Lung (tissue), 12 donors: Measurements from ENCODE around the gene PIBF1. TPM values are rescaled to one million over a fixed set of nuclear protein-coding genes. Genes with fewer than 3 reads are reported as not detected.

Experiments
- ATAC-seq: fragments of 200-7000 bp; cut with Tn5 transposase; one replicate; pipeline ENCODE4 v1.9.1; 2020; ENCODE audit warnings: moderate number of reproducible peaks; ENCODE audit not compliant: insufficient read depth, low FRiP score
- DNase-seq, 3 donors: peaks; one replicate each; pipeline ENCODE4 v3.0.0-alpha.2; 2013 to 2017
- H3K27ac ChIP-seq, 2 donors: one replicate each; pipeline ENCODE4 v1.5.1; 2013; ENCODE audit warnings: mild to moderate bottlenecking in 2 of 2, moderate library complexity in 2 of 2, control low read depth in 1 of 2, inconsistent platforms in 1 of 2, low read depth in 1 of 2, low read length in 1 of 2
- H3K27me3 ChIP-seq, 3 donors: one replicate each; pipeline ENCODE4 v1.5.1; 2013; ENCODE audit warnings: low read length in 2 of 3; ENCODE audit not compliant: control insufficient read depth in 3 of 3, insufficient read depth in 3 of 3
- H3K36me3 ChIP-seq, 4 donors: one replicate each; pipeline ENCODE4 v1.5.1; 2013; ENCODE audit warnings: low read length in 4 of 4, mild to moderate bottlenecking in 1 of 4, moderate library complexity in 1 of 4; ENCODE audit not compliant: control insufficient read depth in 4 of 4, insufficient read depth in 4 of 4
- H3K4me1 ChIP-seq, 5 donors: one replicate each; pipeline ENCODE4 v1.5.1; 2013; ENCODE audit warnings: low read length in 5 of 5, mild to moderate bottlenecking in 2 of 5, moderate library complexity in 1 of 5; ENCODE audit not compliant: control insufficient read depth in 5 of 5, insufficient read depth in 5 of 5
- H3K4me3 ChIP-seq: one replicate; pipeline ENCODE4 v1.5.1; 2013; ENCODE audit warnings: mild to moderate bottlenecking, control low read depth, moderate library complexity
- H3K9ac ChIP-seq, 2 donors: one replicate each; pipeline ENCODE4 v1.5.1; 2013; ENCODE audit warnings: low read length in 2 of 2, control low read depth in 1 of 2; ENCODE audit not compliant: insufficient read depth in 1 of 2
- H3K9me3 ChIP-seq, 4 donors: one replicate each; pipeline ENCODE4 v1.5.1; 2013; ENCODE audit warnings: low read length in 3 of 4, mild to moderate bottlenecking in 1 of 4, moderate library complexity in 1 of 4; ENCODE audit not compliant: control insufficient read depth in 4 of 4, insufficient read depth in 3 of 4
- WGBS, 2 donors: extraction: QIAGEN DNeasy Blood & Tissue Kit; methylation state at CpG; one replicate each; pipeline ENCODE4 v1.1.7; 2013; 5-methylcytosine and 5-hydroxymethylcytosine counted together
- polyA plus RNA-seq, 2 donors: library from polyadenylated mRNA; stranded (reverse); fragments of 200-250 nt; gene quantifications; one replicate each; pipeline ENCODE4 v1.2.1, GENCODE V29; 2013
- total RNA-seq, 2 donors: library from RNA; depleted of rRNA in 1 of 2; stranded (reverse); fragments of >200 nt in 1 of 2; gene quantifications; one replicate each; pipeline ENCODE4 v1.2.1, GENCODE V29; 2014 to 2021
- TF ChIP-seq, protein P1 (sequence below): IDR thresholded peaks from 2 replicates; pipeline ENCODE4 v1.5.1; 2012; ENCODE audit warnings: mild to moderate bottlenecking; ENCODE audit errors: control extremely low read depth, extremely low read depth
- donor health status: control.
- donor health status: control.
- donor health status: Bipolar disorder and iron deficiency.
- donor health status: healthy.
- donor health status: DM: yes; HTN: yes; CAD: no.

Gene PIBF1
- total and polyA plus RNA-seq, 4 donors, result 8.4 to 61.1 (median 25.6) TPM

DNA sequence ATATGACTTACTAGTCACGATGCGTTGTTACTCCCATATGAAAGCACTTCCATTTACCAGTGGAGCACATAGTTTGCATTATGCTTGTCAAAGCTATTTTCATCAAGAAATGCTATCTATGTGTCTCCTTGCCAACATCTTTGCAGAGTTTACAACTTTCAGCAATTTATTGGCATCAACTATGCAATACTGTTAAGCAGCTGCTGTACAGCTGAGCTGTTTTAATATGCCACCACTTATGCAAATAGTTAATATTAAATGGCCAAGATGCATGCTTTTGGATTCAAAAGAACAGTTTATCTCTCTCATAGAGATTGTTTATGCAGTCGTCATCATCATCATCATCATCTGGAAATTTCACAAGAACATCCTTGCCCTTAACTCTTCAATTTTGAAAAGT lies 209.0 kb downstream of the PIBF1 start:
- no peak overlapping the region for H3K27ac ChIP-seq
- no peaks in the 10 kb centered on the region for H3K9me3 ChIP-seq
- ATAC-seq (no peak), DNase-seq (peak in 2 of 3 donors; percentile 73 to 75)
- no peaks in the 10 kb centered on the region for H3K27me3 ChIP-seq
- TF ChIP-seq, protein P1, sequence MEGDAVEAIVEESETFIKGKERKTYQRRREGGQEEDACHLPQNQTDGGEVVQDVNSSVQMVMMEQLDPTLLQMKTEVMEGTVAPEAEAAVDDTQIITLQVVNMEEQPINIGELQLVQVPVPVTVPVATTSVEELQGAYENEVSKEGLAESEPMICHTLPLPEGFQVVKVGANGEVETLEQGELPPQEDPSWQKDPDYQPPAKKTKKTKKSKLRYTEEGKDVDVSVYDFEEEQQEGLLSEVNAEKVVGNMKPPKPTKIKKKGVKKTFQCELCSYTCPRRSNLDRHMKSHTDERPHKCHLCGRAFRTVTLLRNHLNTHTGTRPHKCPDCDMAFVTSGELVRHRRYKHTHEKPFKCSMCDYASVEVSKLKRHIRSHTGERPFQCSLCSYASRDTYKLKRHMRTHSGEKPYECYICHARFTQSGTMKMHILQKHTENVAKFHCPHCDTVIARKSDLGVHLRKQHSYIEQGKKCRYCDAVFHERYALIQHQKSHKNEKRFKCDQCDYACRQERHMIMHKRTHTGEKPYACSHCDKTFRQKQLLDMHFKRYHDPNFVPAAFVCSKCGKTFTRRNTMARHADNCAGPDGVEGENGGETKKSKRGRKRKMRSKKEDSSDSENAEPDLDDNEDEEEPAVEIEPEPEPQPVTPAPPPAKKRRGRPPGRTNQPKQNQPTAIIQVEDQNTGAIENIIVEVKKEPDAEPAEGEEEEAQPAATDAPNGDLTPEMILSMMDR, result no peak
- 78 to 83% methylated on average over 3 of the region's 3 CpGs for WGBS, 2 donors
- peaks cover 0 to 5% (median 4%) of the 10 kb centered on the region in 4 donors for H3K36me3 ChIP-seq
- H3K9ac ChIP-seq, result no peak overlapping the region
- H3K4me3 ChIP-seq, result no peak overlapping the region
- no peaks in the 10 kb centered on the region for H3K4me1 ChIP-seq

DNA sequence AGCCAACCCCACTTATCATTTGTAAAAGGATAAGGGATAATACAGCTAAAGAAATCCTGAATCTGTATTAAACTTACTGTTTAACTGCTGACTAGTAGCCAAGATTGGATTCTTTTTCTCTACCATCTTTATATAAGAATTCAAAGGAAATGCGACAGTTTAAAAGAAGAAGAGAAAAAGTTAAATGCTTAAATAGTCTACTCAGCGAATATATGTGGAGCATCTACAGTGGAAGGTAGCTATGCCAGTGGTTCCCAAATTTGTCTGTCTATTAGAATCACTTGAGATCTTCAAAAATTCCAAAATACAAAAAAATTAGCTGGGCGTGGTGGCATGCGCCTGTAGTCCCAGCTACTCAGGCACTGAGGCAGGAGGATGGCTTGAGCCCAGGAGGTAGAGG lies 216.1 kb downstream of the PIBF1 start:
- Histone ChIP-seq H3K9ac (no peak overlapping the region), H3K9me3 (no peaks in the 10 kb centered on the region), H3K27ac (no peak overlapping the region), H3K27me3 (no peaks in the 10 kb centered on the region), H3K4me1 (no peaks in the 10 kb centered on the region), H3K4me3 (no peak overlapping the region), H3K36me3 (peaks cover 0 to 9% (median under 1%) of the 10 kb centered on the region in 4 donors)
- DNase-seq, result no peak
- TF ChIP-seq, protein P1, result no peak
- WGBS, 2 donors, result 97 to 98% methylated on average over 4 of the region's 4 CpGs
- no peak for ATAC-seq

DNA sequence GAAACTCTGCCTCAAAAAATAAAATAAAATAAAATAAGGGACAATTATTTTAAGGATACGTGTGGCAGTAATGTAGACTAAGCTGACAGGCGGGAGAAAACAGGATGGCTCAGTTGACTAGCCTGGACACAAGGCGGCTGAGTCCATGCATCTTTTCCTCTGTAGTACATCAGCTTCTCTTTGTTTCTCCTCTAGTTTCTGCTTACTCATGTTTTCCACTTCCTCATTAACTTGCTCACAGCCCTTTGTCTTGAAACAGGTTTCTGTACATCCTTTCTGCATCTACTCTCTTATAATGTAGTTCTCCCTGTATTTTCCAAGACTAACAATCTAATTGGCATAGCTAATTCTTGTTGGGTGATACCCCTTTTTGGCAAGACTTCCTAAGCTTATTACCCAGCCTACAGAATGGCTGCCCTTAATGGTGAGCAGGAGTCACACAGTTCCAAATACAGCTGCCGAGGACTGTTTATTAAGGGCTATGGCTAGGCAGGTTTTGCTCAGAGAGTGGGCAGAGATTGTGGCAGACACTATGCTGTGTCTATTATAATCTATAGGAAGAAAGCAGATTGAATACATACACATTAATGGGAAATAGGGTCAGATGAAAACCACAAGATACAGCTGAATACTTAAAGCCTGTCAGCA lies 218.2 kb downstream of the PIBF1 start:
- DNase-seq, result peak in 1 of 3 donors; percentile 20
- no peaks in the 10 kb centered on the region for H3K9me3 ChIP-seq
- no peaks in the 10 kb centered on the region for H3K4me1 ChIP-seq
- no peak for ATAC-seq
- TF ChIP-seq, protein P1, result no peak
- H3K27ac ChIP-seq, result no peak overlapping the region
- no peak overlapping the region for H3K9ac ChIP-seq
- H3K27me3 ChIP-seq, result no peaks in the 10 kb centered on the region
- H3K4me3 ChIP-seq, result no peak overlapping the region
- WGBS, 2 donors, result 54 to 83% methylated on average over 4 of the region's 4 CpGs
- peaks cover 0 to 16% (median 4%) of the 10 kb centered on the region in 4 donors for H3K36me3 ChIP-seq

DNA sequence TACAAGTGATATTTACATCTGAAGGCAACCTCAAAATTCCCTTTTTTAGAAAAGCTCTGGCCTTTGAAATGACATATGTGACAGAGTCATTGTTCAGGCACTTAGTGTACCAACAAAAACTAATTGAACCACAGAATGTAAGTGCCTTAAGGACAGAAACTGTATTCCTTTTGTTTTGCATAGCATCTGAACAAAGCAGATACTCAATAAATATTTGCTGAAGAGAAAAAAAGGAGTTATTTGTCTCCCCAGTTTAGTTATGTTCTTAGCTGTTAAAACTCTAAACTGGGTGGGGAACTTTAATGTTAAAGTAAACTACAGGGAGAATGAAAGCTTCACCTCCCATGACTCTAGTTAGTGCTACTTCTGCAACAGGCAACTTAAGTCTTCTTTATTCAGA lies 220.0 kb downstream of the PIBF1 start:
- TF ChIP-seq, protein P1, result no peak
- DNase-seq (no peak), ATAC-seq (no peak)
- no peak overlapping the region for H3K4me3 ChIP-seq
- peaks cover 0 to 16% (median 5%) of the 10 kb centered on the region in 4 donors for H3K36me3 ChIP-seq
- H3K9ac ChIP-seq, result no peak overlapping the region
- H3K9me3 ChIP-seq, result no peaks in the 10 kb centered on the region
- H3K4me1 ChIP-seq, result no peaks in the 10 kb centered on the region
- H3K27me3 ChIP-seq, result no peaks in the 10 kb centered on the region
- no peak overlapping the region for H3K27ac ChIP-seq
